CD14-positive monocyte (primary cell): ENCODE data around the gene TMEM205. TPM values are rescaled to one million over a fixed set of nuclear protein-coding genes. Genes with fewer than 3 reads are reported as not detected.
"Not testable (repeated sequence)": the region's sequence is repeated elsewhere in the genome, so short reads cannot be mapped to it uniquely, and the experiment has no call there.

Source experiments
- DNase-seq, 3 donors: peaks; one replicate each; pipeline ENCODE4 v3.0.0-alpha.2; 2011 to 2022
- H2AFZ ChIP-seq: 2 replicates; pipeline ENCODE4 v1.6.0; 2012; ENCODE audit warnings: mild to moderate bottlenecking, low read depth, low read length, inconsistent platforms; ENCODE audit not compliant: insufficient read depth, poor library complexity, severe bottlenecking
- H3K27ac ChIP-seq, 2 donors: 1 replicate in 1 of 2; 2 replicates in 1 of 2; pipeline ENCODE4 v1.5.1; 2012 to 2013; ENCODE audit warnings: low read length in 2 of 2, control low read depth in 1 of 2, inconsistent platforms in 1 of 2, low read depth in 1 of 2, mild to moderate bottlenecking in 1 of 2
- H3K27me3 ChIP-seq, 2 donors: one replicate each; pipeline versions ENCODE4 v1.6.0 to v1.6.1; 2011 to 2013; ENCODE audit warnings: low read length in 2 of 2; ENCODE audit not compliant: control insufficient read depth in 2 of 2, insufficient read depth in 2 of 2
- H3K36me3 ChIP-seq, 2 donors: replicated peaks in 1 of 2; 1 replicate in 1 of 2; 2 replicates in 1 of 2; pipeline versions ENCODE4 v1.5.1 to v1.6.1; 2012 to 2013; ENCODE audit warnings: low read length in 2 of 2, control low read depth in 1 of 2, inconsistent platforms in 1 of 2, mild to moderate bottlenecking in 1 of 2; ENCODE audit not compliant: insufficient read depth in 2 of 2, control insufficient read depth in 1 of 2
- H3K4me1 ChIP-seq, 2 donors: 1 replicate in 1 of 2; 2 replicates in 1 of 2; pipeline versions ENCODE4 v1.5.1 to v1.6.1; 2012 to 2013; ENCODE audit warnings: low read length in 2 of 2, control low read depth in 1 of 2, inconsistent platforms in 1 of 2, mild to moderate bottlenecking in 1 of 2, moderate library complexity in 1 of 2; ENCODE audit not compliant: insufficient read depth in 2 of 2, control insufficient read depth in 1 of 2
- H3K4me2 ChIP-seq: replicated peaks from 2 replicates; pipeline ENCODE3; 2012; ENCODE audit warnings: low read length, moderate library complexity, mild to moderate bottlenecking; ENCODE audit not compliant: poor library complexity, severe bottlenecking; ENCODE audit errors: extremely low read depth
- H3K4me3 ChIP-seq, 3 experiments: fragments of 200-600 bp in 1 of 3; sonication (generic) in 1 of 3; replicated peaks in 1 of 3; 1 replicate in 2 of 3; 2 replicates in 1 of 3; pipeline ENCODE4 v1.5.1; 2011 to 2013; ENCODE audit warnings: low read length in 3 of 3, mild to moderate bottlenecking in 3 of 3, control low read depth in 2 of 3, low read depth in 2 of 3, inconsistent platforms in 1 of 3, moderate library complexity in 1 of 3
- H3K79me2 ChIP-seq: 2 replicates; pipeline ENCODE4 v1.6.0; 2012; ENCODE audit warnings: mild to moderate bottlenecking, control low read depth, inconsistent platforms, low read length, moderate library complexity; ENCODE audit not compliant: insufficient read depth
- H3K9ac ChIP-seq: 2 replicates; pipeline ENCODE4 v1.6.0; 2017; ENCODE audit warnings: low read length, mild to moderate bottlenecking; ENCODE audit not compliant: insufficient read depth, poor library complexity, severe bottlenecking
- H3K9me3 ChIP-seq, 2 donors: replicated peaks in 1 of 2; 1 replicate in 1 of 2; 2 replicates in 1 of 2; pipeline versions ENCODE4 v1.5.1 to v1.6.1; 2012 to 2013; ENCODE audit warnings: low read length in 2 of 2, control low read depth in 1 of 2; ENCODE audit not compliant: control insufficient read depth in 1 of 2, insufficient read depth in 1 of 2
- H4K20me1 ChIP-seq: 2 replicates; pipeline ENCODE4 v1.6.0; 2012; ENCODE audit warnings: mild to moderate bottlenecking, low read length, control low read depth, moderate library complexity; ENCODE audit not compliant: insufficient read depth
- H3K27ac Mint-ChIP-seq, 7 donors: one replicate each; pipeline ENCODE4 v1.8.0; 2020; ENCODE audit warnings: mild to moderate bottlenecking in 7 of 7, mixed read lengths in 7 of 7, moderate library complexity in 6 of 7, inconsistent platforms in 2 of 7
- H3K27me3 Mint-ChIP-seq, 3 donors: one replicate each; pipeline ENCODE4 v1.8.0; 2021 to 2022; ENCODE audit warnings: low read depth in 3 of 3, mild to moderate bottlenecking in 3 of 3, mixed read lengths in 3 of 3, moderate library complexity in 3 of 3, inconsistent platforms in 1 of 3
- H3K36me3 Mint-ChIP-seq, 2 donors: one replicate each; pipeline ENCODE4 v1.8.0; 2020; ENCODE audit warnings: mixed read lengths in 2 of 2, inconsistent platforms in 1 of 2, mild to moderate bottlenecking in 1 of 2
- H3K4me1 Mint-ChIP-seq: one replicate; pipeline ENCODE4 v1.8.0; 2020; ENCODE audit warnings: mild to moderate bottlenecking, mixed read lengths
- H3K4me3 Mint-ChIP-seq, 2 donors: one replicate each; pipeline ENCODE4 v1.8.0; 2020; ENCODE audit warnings: mild to moderate bottlenecking in 2 of 2, mixed read lengths in 2 of 2, moderate library complexity in 1 of 2
- H3K9me3 Mint-ChIP-seq, 7 donors: one replicate each; pipeline ENCODE4 v1.8.0; 2020 to 2022; ENCODE audit warnings: mixed read lengths in 7 of 7, mild to moderate bottlenecking in 6 of 7, moderate library complexity in 6 of 7, inconsistent platforms in 2 of 7
- CTCF ChIP-seq: fragments of 200-600 bp; IDR thresholded peaks from one replicate; pipeline ENCODE4 v1.8.0; 2022; ENCODE audit warnings: antibody characterized with exemption, mild to moderate bottlenecking
- WGBS: methylation state at CpG from one replicate; pipeline ENCODE4 v1.1.5; 2013; ENCODE audit warnings: missing lambda C conversion rate; ENCODE audit not compliant: insufficient coverage; 5-methylcytosine and 5-hydroxymethylcytosine counted together
- intact Hi-C, 2 donors: fragments of 100-400 bp; cut with micrococcal nuclease; formaldehyde crosslinking; loops; one replicate each; pipeline versions ENCODE4 v1.15.0 to v1.15.1; 2023
- polyA plus RNA-seq, 3 donors: library from polyadenylated mRNA; depleted of rRNA in 1 of 3; unstranded in 2 of 3; stranded (reverse) in 1 of 3; fragments of 300-500 nt in 2 of 3; fragments of >200 nt in 1 of 3; fragmentation: Illumina TruSeq in 2 of 3; gene quantifications; 1 replicate in 2 of 3; 2 replicates in 1 of 3; pipeline ENCODE4 v1.2.3, GENCODE V29; 2012 to 2021

The TMEM205 gene
- polyA plus RNA-seq, 3 donors: 252 to 335 (median 263) TPM

DNA sequence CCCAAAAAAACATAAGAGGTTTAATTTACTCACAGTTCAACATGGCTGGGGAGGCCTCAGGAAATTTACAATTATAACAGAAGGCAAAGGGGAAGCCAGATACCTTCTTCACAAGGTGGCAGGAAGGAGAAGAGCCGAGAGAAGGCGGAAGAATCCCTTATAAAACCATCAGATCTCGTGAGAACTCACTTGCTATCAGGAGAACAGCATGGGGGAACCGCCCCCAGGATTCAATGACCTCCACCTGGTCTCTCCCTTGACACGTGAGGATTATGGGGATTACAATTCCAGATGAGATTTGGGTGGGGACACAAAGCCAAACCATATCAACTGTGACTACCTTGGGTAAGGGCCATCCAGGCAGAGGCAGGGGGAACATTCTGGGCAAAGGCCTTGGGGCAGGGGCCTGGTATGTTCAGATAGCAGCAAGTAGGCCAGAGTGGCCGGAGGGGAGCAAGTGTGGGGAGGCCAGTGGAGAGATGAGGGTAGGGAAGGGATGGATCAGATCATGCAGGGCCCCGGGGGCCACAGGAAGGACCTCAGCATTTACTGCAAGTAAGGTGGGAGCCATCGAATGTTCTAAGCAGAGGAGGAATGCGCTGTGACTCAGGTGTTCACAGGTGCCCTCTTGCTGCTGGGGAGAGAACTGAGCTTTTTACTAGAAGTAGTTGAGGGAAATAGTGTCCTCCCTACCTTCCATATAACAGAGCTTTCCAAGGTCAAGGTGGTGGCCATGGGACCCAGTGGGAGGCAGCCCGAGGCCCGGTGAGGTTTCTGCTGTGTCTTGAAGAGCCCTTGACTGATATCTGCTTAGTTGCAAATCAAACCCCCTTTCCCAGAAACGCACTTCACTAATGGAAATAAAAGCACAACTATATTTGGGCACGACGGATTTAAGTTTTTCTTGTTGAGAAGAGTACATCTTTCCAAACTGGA is 24.6 kb downstream of the TMEM205 start:
- H3K4me3 Mint-ChIP-seq: peak overlapping the region; percentile 89 to 91
- Histone ChIP-seq H3K79me2 (peaks cover 62% of the 10 kb centered on the region), H3K4me3 (peak overlapping the region; percentile 36 to 77 (median 46)), H3K27me3 (no peaks in the 10 kb centered on the region), H3K4me1 (peaks cover 93 to 98% of the 10 kb centered on the region in 2 donors), H3K36me3 (peaks cover 10 to 14% of the 10 kb centered on the region in 2 donors), H3K9me3 (no peaks in the 10 kb centered on the region), H3K4me2 (peak overlapping the region; percentile 67), H2AFZ (no peak overlapping the region), H3K27ac (peak overlapping the region; percentile 94 to 97), H3K9ac (peak overlapping the region; percentile 63), H4K20me1 (peaks cover 9% of the 10 kb centered on the region)
- peaks cover 0 to 7% (median 0%) of the 10 kb centered on the region in 3 donors for H3K27me3 Mint-ChIP-seq
- peak overlapping the region; percentile 91 to 99 (median 99) for H3K27ac Mint-ChIP-seq
- DNase-seq: peak; percentile 53 to 79 (median 62)
- peaks cover 11 to 49% of the 10 kb centered on the region in 2 donors for H3K36me3 Mint-ChIP-seq
- TF ChIP-seq CTCF: no peak
- H3K4me1 Mint-ChIP-seq: peaks cover 96% of the 10 kb centered on the region
- H3K9me3 Mint-ChIP-seq: peaks cover 0 to 5% (median 2%) of the 10 kb centered on the region in 7 donors
- WGBS: 76% methylated on average over 4 of the region's 14 CpGs
- intact Hi-C loops: loop anchor here in 1 of 2 donors (10.0 kb wide), 1 partner anchor 243 kb away; no protein-coding TSS in a partner anchor

GRCh38 chr19:11320278-11320995 is 25.6 kb downstream of the TMEM205 start:
- no CpG with 5 or more reads among the region's 9 CpGs for WGBS
- peak overlapping the region; percentile 67 for H3K4me2 ChIP-seq
- Mint-ChIP-seq H3K27ac (peak overlapping the region; percentile 91 to 99 (median 99)), H3K4me3 (peak overlapping the region; percentile 89 to 91), H3K4me1 (peaks cover 95% of the 10 kb centered on the region), H3K36me3 (peaks cover 17 to 49% of the 10 kb centered on the region in 2 donors)
- not testable (repeated sequence) for H3K9me3 Mint-ChIP-seq, H3K27me3 Mint-ChIP-seq, H3K9me3 ChIP-seq, H2AFZ ChIP-seq, H3K27me3 ChIP-seq, H3K36me3 ChIP-seq, H4K20me1 ChIP-seq
- H3K79me2 ChIP-seq: peaks cover 68% of the 10 kb centered on the region
- DNase-seq: peak in 2 of 3 donors; percentile 67 to 70
- peak overlapping the region; percentile 36 to 77 (median 46) for H3K4me3 ChIP-seq
- H3K9ac ChIP-seq: peak overlapping the region; percentile 63
- intact Hi-C loops: loop anchor here in 1 of 2 donors (1.0 to 10.0 kb wide), 2 partner anchors 24 to 244 kb away; partner anchors contain the start of gene TSPAN16
- peaks cover 93 to 97% of the 10 kb centered on the region in 2 donors for H3K4me1 ChIP-seq
- H3K27ac ChIP-seq: peak overlapping the region; percentile 94 to 97
